ENCODE measurements around the gene CLP1.

CLP1 gene

GRCh38 chr11:57640068-57640800 is 17.3 kb upstream of the CLP1 start:
- Histone ChIP-seq H3K36me3 (ENCODE audit: control insufficient read depth in 1 of 2, insufficient read depth in 2 of 2, low read length in 2 of 2) (no peaks in the 10 kb centered on the region), H3K9me3 (ENCODE audit: control insufficient read depth in 1 of 2, low read length in 2 of 2) (no peaks in the 10 kb centered on the region), H3K9ac (ENCODE audit: low read depth in 1 of 2, low read length in 2 of 2) (no peak overlapping the region), H3K27ac (ENCODE audit: low read depth, low read length) (no peak overlapping the region), H3K27me3 (ENCODE audit: control insufficient read depth in 1 of 2, insufficient read depth in 2 of 2, low read length in 2 of 2) (peaks cover 10 to 30% of the 10 kb centered on the region in 2 donors), H3K4me1 (ENCODE audit: control insufficient read depth in 1 of 2, insufficient read depth in 2 of 2, low read length in 2 of 2) (peaks cover 15 to 28% of the 10 kb centered on the region in 2 donors), H3K4me3 (ENCODE audit: low read depth in 1 of 2, low read length in 2 of 2) (no peak overlapping the region)

- peaks cover 19 to 40% of the 10 kb centered on the region in 2 donors for H3K27me3 ChIP-seq (ENCODE audit: control insufficient read depth in 1 of 2, insufficient read depth in 2 of 2, low read length in 2 of 2)
- H3K4me3 ChIP-seq (ENCODE audit: low read depth in 1 of 2, low read length in 2 of 2), result no peak overlapping the region
- no peak overlapping the region for H3K9ac ChIP-seq (ENCODE audit: low read depth in 1 of 2, low read length in 2 of 2)
- no peaks in the 10 kb centered on the region for H3K9me3 ChIP-seq (ENCODE audit: control insufficient read depth in 1 of 2, low read length in 2 of 2)
- H3K4me1 ChIP-seq (ENCODE audit: control insufficient read depth in 1 of 2, insufficient read depth in 2 of 2, low read length in 2 of 2), result peaks cover 15 to 37% of the 10 kb centered on the region in 2 donors
- H3K36me3 ChIP-seq (ENCODE audit: control insufficient read depth in 1 of 2, insufficient read depth in 2 of 2, low read length in 2 of 2), result no peaks in the 10 kb centered on the region
- no peak overlapping the region for H3K27ac ChIP-seq (ENCODE audit: low read depth, low read length)
These were observed 16.4 kb upstream of the CLP1 start for GRCh38 chr11:57641011-57641807.

GRCh38 chr11:57643802-57644201 is 13.8 kb upstream of the CLP1 start:
- Histone ChIP-seq H3K27me3 (ENCODE audit: control insufficient read depth in 1 of 2, insufficient read depth in 2 of 2, low read length in 2 of 2) (peaks cover 43 to 54% of the 10 kb centered on the region in 2 donors), H3K27ac (ENCODE audit: low read depth, low read length) (no peak overlapping the region), H3K4me1 (ENCODE audit: control insufficient read depth in 1 of 2, insufficient read depth in 2 of 2, low read length in 2 of 2) (peaks cover 11 to 44% of the 10 kb centered on the region in 2 donors), H3K36me3 (ENCODE audit: control insufficient read depth in 1 of 2, insufficient read depth in 2 of 2, low read length in 2 of 2) (no peaks in the 10 kb centered on the region), H3K4me3 (ENCODE audit: low read depth in 1 of 2, low read length in 2 of 2) (no peak overlapping the region), H3K9me3 (ENCODE audit: control insufficient read depth in 1 of 2, low read length in 2 of 2) (no peaks in the 10 kb centered on the region), H3K9ac (ENCODE audit: low read depth in 1 of 2, low read length in 2 of 2) (no peak overlapping the region)

- Histone ChIP-seq H3K9me3 (ENCODE audit: control insufficient read depth in 1 of 2, low read length in 2 of 2) (no peaks in the 10 kb centered on the region), H3K4me1 (ENCODE audit: control insufficient read depth in 1 of 2, insufficient read depth in 2 of 2, low read length in 2 of 2) (peaks cover 8 to 42% of the 10 kb centered on the region in 2 donors), H3K27me3 (ENCODE audit: control insufficient read depth in 1 of 2, insufficient read depth in 2 of 2, low read length in 2 of 2) (peaks cover 45 to 52% of the 10 kb centered on the region in 2 donors), H3K9ac (ENCODE audit: low read depth in 1 of 2, low read length in 2 of 2) (no peak overlapping the region), H3K27ac (ENCODE audit: low read depth, low read length) (no peak overlapping the region), H3K36me3 (ENCODE audit: control insufficient read depth in 1 of 2, insufficient read depth in 2 of 2, low read length in 2 of 2) (no peaks in the 10 kb centered on the region), H3K4me3 (ENCODE audit: low read depth in 1 of 2, low read length in 2 of 2) (no peak overlapping the region)
These were observed 12.5 kb upstream of the CLP1 start for GRCh38 chr11:57644748-57645688.

DNA sequence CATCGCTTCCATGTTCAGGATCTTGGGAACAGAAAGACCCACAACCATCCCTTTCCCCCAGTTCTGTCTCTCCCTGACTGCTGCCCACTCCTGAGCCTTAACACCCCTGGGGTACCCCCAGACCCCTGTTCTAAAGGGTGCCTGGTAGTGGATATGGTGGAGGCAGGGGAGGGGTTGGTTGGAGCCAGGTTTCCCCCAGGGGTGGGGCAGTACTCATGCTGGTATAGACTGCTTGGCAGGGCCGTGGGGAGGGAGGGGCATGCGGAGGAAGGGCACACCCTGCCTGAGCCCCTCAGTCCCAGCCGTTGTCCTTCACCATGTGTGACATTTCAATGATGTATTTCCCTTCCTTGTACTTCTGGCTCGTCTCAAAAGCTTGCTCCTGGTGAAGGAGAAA is 11.9 kb upstream of the CLP1 start:
- no peaks in the 10 kb centered on the region for H3K9me3 ChIP-seq (ENCODE audit: control insufficient read depth in 1 of 2, low read length in 2 of 2)
- no peaks in the 10 kb centered on the region for H3K36me3 ChIP-seq (ENCODE audit: control insufficient read depth in 1 of 2, insufficient read depth in 2 of 2, low read length in 2 of 2)
- no peak overlapping the region for H3K4me3 ChIP-seq (ENCODE audit: low read depth in 1 of 2, low read length in 2 of 2)
- H3K4me1 ChIP-seq (ENCODE audit: control insufficient read depth in 1 of 2, insufficient read depth in 2 of 2, low read length in 2 of 2), result peaks cover 8 to 43% of the 10 kb centered on the region in 2 donors
- H3K27me3 ChIP-seq (ENCODE audit: control insufficient read depth in 1 of 2, insufficient read depth in 2 of 2, low read length in 2 of 2), result peaks cover 48 to 57% of the 10 kb centered on the region in 2 donors
- no peak overlapping the region for H3K27ac ChIP-seq (ENCODE audit: low read depth, low read length)
- H3K9ac ChIP-seq (ENCODE audit: low read depth in 1 of 2, low read length in 2 of 2), result no peak overlapping the region

DNA sequence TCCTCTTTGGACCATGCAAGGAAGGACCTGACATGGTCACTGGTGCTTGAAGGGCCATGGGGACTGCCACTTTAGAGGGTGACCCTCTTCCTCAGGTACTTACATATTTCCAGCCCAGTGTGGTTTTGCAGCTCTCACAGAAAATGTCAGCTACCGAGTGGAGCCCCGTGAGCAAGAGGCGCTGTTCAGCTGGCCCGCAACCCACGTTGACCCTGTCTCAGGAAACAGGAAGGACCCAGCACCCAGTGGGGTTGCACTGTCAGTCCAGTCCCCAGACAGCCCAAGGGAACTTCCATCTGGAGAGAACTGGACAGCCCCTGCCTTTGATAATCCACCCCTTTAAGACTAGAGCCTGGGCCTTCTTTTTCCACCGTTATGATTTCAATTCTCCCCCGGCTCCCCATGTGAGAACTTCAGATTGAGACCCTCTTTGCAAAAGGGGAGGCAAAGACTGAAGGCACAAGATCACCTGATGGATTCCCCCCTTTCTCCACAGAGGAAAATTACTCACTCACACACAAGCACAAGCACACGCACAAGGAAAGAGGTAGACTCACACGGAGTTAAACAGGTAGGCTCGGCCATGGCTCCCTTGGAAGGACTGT is 11.3 kb upstream of the CLP1 start:
- peaks cover 8 to 43% of the 10 kb centered on the region in 2 donors for H3K4me1 ChIP-seq (ENCODE audit: control insufficient read depth in 1 of 2, insufficient read depth in 2 of 2, low read length in 2 of 2)
- H3K27me3 ChIP-seq (ENCODE audit: control insufficient read depth in 1 of 2, insufficient read depth in 2 of 2, low read length in 2 of 2), result peaks cover 48 to 57% of the 10 kb centered on the region in 2 donors
- H3K9me3 ChIP-seq (ENCODE audit: control insufficient read depth in 1 of 2, low read length in 2 of 2), result no peaks in the 10 kb centered on the region
- H3K27ac ChIP-seq (ENCODE audit: low read depth, low read length), result no peak overlapping the region
- H3K9ac ChIP-seq (ENCODE audit: low read depth in 1 of 2, low read length in 2 of 2), result no peak overlapping the region
- H3K4me3 ChIP-seq (ENCODE audit: low read depth in 1 of 2, low read length in 2 of 2), result no peak overlapping the region
- H3K36me3 ChIP-seq (ENCODE audit: control insufficient read depth in 1 of 2, insufficient read depth in 2 of 2, low read length in 2 of 2), result no peaks in the 10 kb centered on the region

DNA sequence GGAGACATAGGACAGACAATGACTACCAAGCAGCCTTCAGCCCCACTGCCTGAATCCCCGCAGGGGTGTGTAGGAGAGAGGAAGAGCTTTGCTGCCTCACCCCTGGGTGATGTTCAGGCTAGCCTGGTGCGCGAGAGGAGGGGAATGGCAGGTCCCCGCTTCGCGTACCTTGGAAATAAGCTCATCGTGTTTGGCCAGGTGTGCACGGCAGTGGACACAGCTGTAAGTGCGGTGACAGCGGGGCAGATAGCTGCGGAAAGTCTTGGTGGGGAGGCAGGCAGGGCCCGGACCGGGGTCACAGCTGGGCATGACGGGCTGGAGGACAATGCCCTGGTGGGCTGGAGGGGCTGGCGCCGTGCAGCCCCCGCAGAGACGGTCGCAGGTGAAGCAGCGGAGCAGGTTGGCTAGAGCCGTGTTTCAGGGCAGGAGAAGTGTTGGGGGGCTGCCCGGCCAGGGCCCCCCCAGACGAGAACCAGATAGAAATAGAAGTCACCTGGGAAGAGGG is 10.7 kb upstream of the CLP1 start:
- Histone ChIP-seq H3K27me3 (ENCODE audit: control insufficient read depth in 1 of 2, insufficient read depth in 2 of 2, low read length in 2 of 2) (peaks cover 48 to 57% of the 10 kb centered on the region in 2 donors), H3K36me3 (ENCODE audit: control insufficient read depth in 1 of 2, insufficient read depth in 2 of 2, low read length in 2 of 2) (no peaks in the 10 kb centered on the region), H3K4me1 (ENCODE audit: control insufficient read depth in 1 of 2, insufficient read depth in 2 of 2, low read length in 2 of 2) (peaks cover 8 to 43% of the 10 kb centered on the region in 2 donors), H3K9me3 (ENCODE audit: control insufficient read depth in 1 of 2, low read length in 2 of 2) (no peaks in the 10 kb centered on the region), H3K4me3 (ENCODE audit: low read depth in 1 of 2, low read length in 2 of 2) (no peak overlapping the region), H3K27ac (ENCODE audit: low read depth, low read length) (no peak overlapping the region), H3K9ac (ENCODE audit: low read depth in 1 of 2, low read length in 2 of 2) (no peak overlapping the region)

- Histone ChIP-seq H3K27ac (ENCODE audit: low read depth, low read length) (no peak overlapping the region), H3K36me3 (ENCODE audit: control insufficient read depth in 1 of 2, insufficient read depth in 2 of 2, low read length in 2 of 2) (no peaks in the 10 kb centered on the region), H3K4me3 (ENCODE audit: low read depth in 1 of 2, low read length in 2 of 2) (no peak overlapping the region), H3K4me1 (ENCODE audit: control insufficient read depth in 1 of 2, insufficient read depth in 2 of 2, low read length in 2 of 2) (peaks cover 8 to 43% of the 10 kb centered on the region in 2 donors), H3K9ac (ENCODE audit: low read depth in 1 of 2, low read length in 2 of 2) (no peak overlapping the region), H3K27me3 (ENCODE audit: control insufficient read depth in 1 of 2, insufficient read depth in 2 of 2, low read length in 2 of 2) (peaks cover 48 to 57% of the 10 kb centered on the region in 2 donors), H3K9me3 (ENCODE audit: control insufficient read depth in 1 of 2, low read length in 2 of 2) (no peaks in the 10 kb centered on the region)
These were observed 10.2 kb upstream of the CLP1 start for GRCh38 chr11:57647372-57647771.

- peaks cover 8 to 43% of the 10 kb centered on the region in 2 donors for H3K4me1 ChIP-seq (ENCODE audit: control insufficient read depth in 1 of 2, insufficient read depth in 2 of 2, low read length in 2 of 2)
- no peak overlapping the region for H3K27ac ChIP-seq (ENCODE audit: low read depth, low read length)
- no peaks in the 10 kb centered on the region for H3K36me3 ChIP-seq (ENCODE audit: control insufficient read depth in 1 of 2, insufficient read depth in 2 of 2, low read length in 2 of 2)
- H3K4me3 ChIP-seq (ENCODE audit: low read depth in 1 of 2, low read length in 2 of 2), result no peak overlapping the region
- peaks cover 48 to 57% of the 10 kb centered on the region in 2 donors for H3K27me3 ChIP-seq (ENCODE audit: control insufficient read depth in 1 of 2, insufficient read depth in 2 of 2, low read length in 2 of 2)
- no peak overlapping the region for H3K9ac ChIP-seq (ENCODE audit: low read depth in 1 of 2, low read length in 2 of 2)
- H3K9me3 ChIP-seq (ENCODE audit: control insufficient read depth in 1 of 2, low read length in 2 of 2), result no peaks in the 10 kb centered on the region
These were observed 9.4 kb upstream of the CLP1 start for GRCh38 chr11:57647960-57648800.
